Skin epidermis (tissue), 12 donors: Measurements from ENCODE around the gene PKP3.

ENCODE experiments used
- H3K27ac ChIP-seq, 21 experiments: fragments of 200-600 bp; sonication (generic) in 11 of 21; one replicate each; pipeline ENCODE4 v1.5.0; 2020; ENCODE audit warnings: mild to moderate bottlenecking in 3 of 21, inconsistent platforms in 2 of 21, moderate library complexity in 2 of 21
- H3K4me3 ChIP-seq, 7 experiments: fragments of 200-600 bp; sonication (generic) in 2 of 7; one replicate each; pipeline ENCODE4 v1.5.0; 2020; ENCODE audit warnings: inconsistent platforms in 2 of 7, mild to moderate bottlenecking in 2 of 7, moderate library complexity in 1 of 7

The PKP3 gene

DNA sequence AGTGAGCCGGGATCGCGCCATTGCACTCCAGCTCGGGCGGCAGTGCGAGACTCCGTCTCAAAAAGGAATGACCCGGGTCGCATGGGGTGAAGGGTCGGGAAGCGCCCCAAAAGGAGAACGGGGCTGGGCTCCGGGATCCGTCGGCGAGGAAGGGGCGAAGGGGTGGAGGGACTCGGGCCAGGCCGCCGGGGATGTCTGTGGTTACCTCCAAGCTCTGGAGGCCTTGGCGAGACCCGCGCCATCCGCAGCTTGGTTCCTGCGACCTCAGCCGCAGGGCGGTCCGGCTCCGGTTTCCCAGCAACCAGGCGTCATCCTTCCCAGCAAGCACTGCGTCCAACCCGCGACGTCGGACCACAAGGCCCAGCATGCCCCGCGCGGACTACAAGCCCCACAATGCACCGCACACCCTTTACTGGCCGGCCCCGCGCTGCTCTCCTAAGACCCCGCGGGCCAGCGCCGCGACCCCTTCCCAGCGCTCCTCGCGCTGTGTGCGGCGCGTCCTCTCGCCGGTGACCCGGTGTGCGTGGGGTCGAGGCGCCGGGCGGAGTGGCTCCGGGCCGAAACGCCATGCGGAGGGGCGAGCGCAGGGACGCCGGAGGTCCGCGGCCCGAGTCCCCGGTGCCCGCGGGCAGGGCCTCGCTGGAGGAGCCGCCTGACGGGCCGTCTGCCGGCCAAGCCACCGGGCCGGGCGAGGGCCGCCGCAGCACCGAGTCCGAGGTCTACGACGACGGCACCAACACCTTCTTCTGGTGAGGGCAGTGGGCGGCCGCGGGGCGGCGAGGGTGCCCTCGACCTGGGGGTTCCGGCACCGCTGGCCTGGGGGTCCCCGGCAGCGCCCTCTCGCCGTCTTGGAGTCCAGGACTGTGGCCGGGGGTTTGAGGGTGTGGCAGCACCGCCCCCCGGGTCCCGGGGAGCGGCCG is 56.1 kb downstream of the PKP3 start, which contains the start of gene PTDSS2:
Gene PTDSS2 (plus strand): TSS at position 391 of the 920 bp plus-strand sequence. CDS start 177 bp downstream, at position 568.
- peak within 1 kb of the TSS; percentile 16 to 93 (median 88) for H3K27ac ChIP-seq
- peak within 1 kb of the TSS; percentile 82 to 99 (median 97) for H3K4me3 ChIP-seq

- peak overlapping the region; percentile 82 to 99 (median 97) for H3K4me3 ChIP-seq
- H3K27ac ChIP-seq = peak overlapping the region; percentile 16 to 93 (median 88)
Measured at GRCh38 chr11:450809-451451, 56.9 kb downstream of the PKP3 start.

DNA sequence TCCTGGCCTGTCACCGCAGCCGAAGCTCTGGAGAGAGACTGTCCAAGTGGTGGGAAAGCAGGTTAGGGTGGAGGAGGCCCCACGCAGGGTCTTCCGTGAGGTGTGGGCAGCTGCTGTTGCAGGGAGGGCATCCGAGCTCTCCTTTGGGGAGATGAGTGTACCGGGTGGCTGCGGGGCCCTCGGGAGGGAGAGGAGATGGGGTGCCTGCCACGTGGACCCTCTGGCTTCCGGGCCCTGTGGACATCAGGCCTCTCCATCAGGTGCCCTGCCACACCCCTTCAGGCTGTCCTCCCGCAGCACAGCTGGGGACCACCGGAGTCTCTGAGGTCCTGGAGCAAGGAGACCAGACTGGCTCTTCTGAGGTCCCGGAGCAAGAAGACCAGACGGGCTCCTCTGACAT is 57.7 kb downstream of the PKP3 start:
- peak overlapping the region in 3 of 21 experiments; percentile 88 to 91 (median 90) for H3K27ac ChIP-seq
- peak overlapping the region in 2 of 7 experiments; percentile 99 for H3K4me3 ChIP-seq

DNA sequence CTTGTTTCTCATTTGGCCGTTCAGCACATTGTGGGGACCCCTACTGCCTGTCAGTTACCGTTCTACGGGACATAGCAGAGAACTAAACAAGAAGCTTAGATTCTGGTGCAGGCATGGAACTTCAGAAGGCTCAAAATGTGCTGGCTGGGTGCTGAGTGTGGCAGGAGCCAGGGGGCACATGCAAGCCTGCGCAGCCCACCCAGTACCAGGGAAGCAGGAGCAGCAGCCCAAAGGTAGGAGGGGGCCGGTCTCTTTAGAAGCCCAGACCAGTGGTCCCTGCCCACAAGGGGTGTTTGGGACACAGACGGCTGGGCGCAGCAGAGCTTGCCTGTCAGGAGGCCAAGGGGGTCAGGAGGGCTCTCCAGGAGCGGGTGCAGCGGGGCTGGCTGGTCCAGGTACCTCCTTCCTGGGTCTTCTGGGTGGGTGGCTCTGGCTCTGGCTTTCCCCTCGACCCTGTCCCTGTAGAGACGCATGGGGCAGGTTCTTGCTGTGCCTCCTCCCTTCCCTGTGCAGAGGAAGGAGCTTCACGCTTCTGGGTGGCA is 58.3 kb downstream of the PKP3 start:
- Histone ChIP-seq H3K27ac (no peak overlapping the region), H3K4me3 (no peak overlapping the region)

- Histone ChIP-seq H3K27ac (no peak overlapping the region), H3K4me3 (no peak overlapping the region)
Measured at GRCh38 chr11:452916-453527, 59.0 kb downstream of the PKP3 start.

DNA sequence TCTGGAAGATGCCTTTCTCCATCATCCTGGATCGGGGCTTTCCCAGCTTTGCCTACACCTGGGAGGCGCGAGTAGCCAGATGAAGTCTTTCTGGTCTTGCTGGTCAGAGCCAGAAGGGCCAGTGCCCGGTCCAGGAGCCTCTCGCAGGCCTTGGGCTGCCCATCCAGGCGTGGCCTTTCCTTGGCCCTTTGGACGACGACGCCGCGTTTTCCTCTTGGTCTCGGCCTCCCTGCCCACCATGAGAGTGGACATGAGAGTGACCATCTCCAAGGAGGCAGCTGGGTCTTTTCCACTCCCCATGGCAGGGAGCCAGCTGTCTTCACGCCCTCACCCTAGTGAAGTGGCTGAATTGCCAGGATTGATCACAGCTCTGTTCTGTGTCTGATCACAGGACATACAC is 59.6 kb downstream of the PKP3 start:
- Histone ChIP-seq H3K4me3 (no peak overlapping the region), H3K27ac (no peak overlapping the region)

DNA sequence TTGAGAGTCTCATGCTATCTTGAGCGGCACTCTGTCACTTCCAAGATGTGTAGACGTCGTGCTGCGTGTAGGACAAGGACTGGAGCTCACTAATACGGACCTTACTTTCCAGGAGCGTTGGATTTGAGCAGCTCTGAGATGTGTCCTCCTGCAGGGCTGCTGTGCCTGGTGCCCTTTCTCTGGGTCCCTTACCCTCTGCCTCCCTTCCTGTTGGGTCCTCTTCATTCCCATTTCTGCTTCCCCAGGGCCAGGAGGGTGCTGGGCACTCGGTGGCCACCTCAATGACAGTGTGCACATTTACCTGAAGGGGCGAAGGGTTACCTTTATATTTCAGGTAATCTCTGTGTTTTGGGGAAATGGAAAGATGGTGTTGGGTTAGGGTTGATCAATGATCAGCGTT is 60.0 kb downstream of the PKP3 start:
- Histone ChIP-seq H3K27ac (no peak overlapping the region), H3K4me3 (no peak overlapping the region)
